ENCODE measurements around the gene RRP9.

GRCh38 chr3:51945926-51946705 lies 4.4 kb upstream of the RRP9 start:
- TF ChIP-seq CTCF (conservative IDR thresholded peaks at IDR 0.05; ENCODE audit: low read length): no peak
- TF ChIP-seq EZH2phosphoT487 (IDR thresholded peaks at IDR 0.05; ENCODE audit: borderline replicate concordance): no peak

All from Loucy (cell line).